ENCODE data around the gene ZSCAN5A.
"Not testable (repeated sequence)": the region's sequence is repeated elsewhere in the genome, so short reads cannot be mapped to it uniquely, and the experiment has no call there.

Gene ZSCAN5A

GRCh38 chr19:56271151-56271550 lies 43.5 kb downstream of the ZSCAN5A start:
- no peaks in the 10 kb centered on the region for H3K4me1 ChIP-seq (ENCODE audit: insufficient read depth, low read length)
- no peaks in the 10 kb centered on the region; the same call in 1 of the 2 replicates for H3K9me3 ChIP-seq (ENCODE audit: control insufficient read depth, insufficient read depth, low read length)
- no peaks in the 10 kb centered on the region; the same call in 1 of the 2 replicates for H3K36me3 ChIP-seq (ENCODE audit: insufficient read depth, low read length)
- no peak overlapping the region for H3K9ac ChIP-seq (ENCODE audit: low read depth, low read length)

- H3K36me3 ChIP-seq (ENCODE audit: insufficient read depth, low read length) = no peaks in the 10 kb centered on the region; the same call in 1 of the 2 replicates
- H3K4me1 ChIP-seq (ENCODE audit: insufficient read depth, low read length) = no peaks in the 10 kb centered on the region
- no peaks in the 10 kb centered on the region for H3K9me3 ChIP-seq (ENCODE audit: control insufficient read depth, insufficient read depth, low read length)
- no peak overlapping the region for H3K9ac ChIP-seq (ENCODE audit: low read depth, low read length)
These were observed 44.0 kb downstream of the ZSCAN5A start for GRCh38 chr19:56270676-56271075.

DNA sequence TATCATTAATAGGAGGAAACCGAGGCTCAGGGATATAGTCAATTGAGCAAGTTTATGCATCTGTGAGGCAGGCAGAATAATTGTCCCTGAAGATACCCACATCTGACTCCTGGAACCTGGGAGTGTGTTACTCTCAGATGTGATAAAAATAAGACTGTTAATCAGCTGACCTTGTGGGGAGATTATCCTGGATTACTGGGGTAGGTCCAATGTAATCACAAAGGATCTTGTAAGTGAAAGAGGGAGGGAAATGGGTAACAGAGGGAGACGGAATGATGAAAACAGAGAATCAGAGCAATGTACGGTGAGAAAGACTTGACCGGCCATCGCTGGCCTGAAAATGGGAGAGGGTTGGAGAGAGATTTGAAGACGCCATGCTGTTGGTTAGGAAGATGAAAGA lies 45.3 kb downstream of the ZSCAN5A start:
- Histone ChIP-seq H3K9me3 (ENCODE audit: control insufficient read depth, insufficient read depth, low read length) (no peaks in the 10 kb centered on the region), H3K36me3 (ENCODE audit: insufficient read depth, low read length) (no peaks in the 10 kb centered on the region; the same call in 1 of the 2 replicates), H3K9ac (ENCODE audit: low read depth, low read length) (no peak overlapping the region), H3K4me1 (ENCODE audit: insufficient read depth, low read length) (no peaks in the 10 kb centered on the region)

DNA sequence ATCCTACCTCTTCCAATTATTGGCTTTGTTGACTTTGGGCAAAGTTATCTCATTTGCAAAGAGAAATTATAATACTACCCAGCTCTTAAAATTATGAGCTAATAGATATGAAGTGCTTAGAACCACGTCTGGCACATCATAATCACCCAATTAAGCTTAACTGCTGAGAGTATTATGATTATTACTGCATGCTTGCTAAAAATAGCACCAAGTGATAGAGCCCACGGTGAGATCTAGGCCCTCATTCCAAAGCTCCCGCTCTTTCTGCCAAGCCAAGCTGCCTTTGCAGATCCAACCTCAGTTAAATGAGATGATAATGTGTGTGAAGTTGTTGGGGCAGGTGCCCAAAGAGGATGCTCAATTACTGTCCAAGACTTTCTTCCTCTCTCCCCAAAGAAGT lies 48.6 kb downstream of the ZSCAN5A start:
- Histone ChIP-seq H3K36me3 (ENCODE audit: insufficient read depth, low read length) (no peaks in the 10 kb centered on the region), H3K9ac (ENCODE audit: low read depth, low read length) (no peak overlapping the region), H3K4me1 (ENCODE audit: insufficient read depth, low read length) (no peaks in the 10 kb centered on the region), H3K9me3 (ENCODE audit: control insufficient read depth, insufficient read depth, low read length) (no peaks in the 10 kb centered on the region)

DNA sequence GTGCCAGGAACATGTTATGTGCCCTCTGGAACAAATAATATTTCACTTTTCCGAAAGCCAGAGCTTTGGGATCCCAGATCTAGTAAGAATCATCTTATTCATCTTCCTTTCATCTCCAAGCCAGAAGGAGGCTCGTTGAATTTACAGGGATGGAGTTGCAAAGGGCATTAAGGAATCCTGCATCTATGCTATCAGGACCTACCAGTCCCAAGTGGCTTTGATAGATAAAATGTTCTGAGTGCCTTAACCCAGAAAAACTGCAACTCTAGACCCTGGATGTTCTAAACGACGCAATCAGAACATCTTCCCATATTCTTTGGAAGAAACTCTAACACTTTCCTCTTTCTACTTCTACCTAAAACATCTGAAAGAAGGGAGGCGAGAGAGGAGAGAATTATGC lies 51.3 kb downstream of the ZSCAN5A start:
- no peak overlapping the region for H3K9ac ChIP-seq (ENCODE audit: low read depth, low read length)
- H3K4me1 ChIP-seq (ENCODE audit: insufficient read depth, low read length) = no peaks in the 10 kb centered on the region
- no peaks in the 10 kb centered on the region for H3K9me3 ChIP-seq (ENCODE audit: control insufficient read depth, insufficient read depth, low read length)
- no peaks in the 10 kb centered on the region for H3K36me3 ChIP-seq (ENCODE audit: insufficient read depth, low read length)

DNA sequence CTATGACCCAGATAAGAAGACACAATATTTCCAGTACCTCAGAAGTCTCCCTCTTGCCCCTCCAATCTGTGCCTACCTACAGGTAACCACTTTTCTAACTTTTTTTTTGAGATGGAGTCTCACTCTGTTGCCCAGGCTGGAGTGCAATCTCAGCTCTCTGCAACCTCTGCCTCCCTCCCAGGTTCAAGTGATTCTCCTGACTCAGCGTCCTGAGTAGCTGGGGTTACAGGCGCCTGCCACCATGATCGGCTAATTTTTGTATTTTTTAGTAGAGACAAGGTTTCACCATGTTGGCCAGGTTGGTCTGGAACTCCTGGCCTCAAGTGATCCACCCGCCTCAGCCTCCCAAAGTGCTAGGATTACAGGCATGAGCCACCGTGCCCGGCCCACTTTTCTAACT lies 52.7 kb downstream of the ZSCAN5A start:
- not testable (repeated sequence) for H3K9ac ChIP-seq (ENCODE audit: low read depth, low read length); H3K9me3 ChIP-seq (ENCODE audit: control insufficient read depth, insufficient read depth, low read length); H3K4me1 ChIP-seq (ENCODE audit: insufficient read depth, low read length); H3K36me3 ChIP-seq (ENCODE audit: insufficient read depth, low read length)

GRCh38 chr19:56261145-56261544 lies 53.5 kb downstream of the ZSCAN5A start:
- H3K9ac ChIP-seq (ENCODE audit: low read depth, low read length) = no peak overlapping the region
- H3K36me3 ChIP-seq (ENCODE audit: insufficient read depth, low read length) = no peaks in the 10 kb centered on the region
- no peaks in the 10 kb centered on the region for H3K4me1 ChIP-seq (ENCODE audit: insufficient read depth, low read length)
- no peaks in the 10 kb centered on the region for H3K9me3 ChIP-seq (ENCODE audit: control insufficient read depth, insufficient read depth, low read length)

DNA sequence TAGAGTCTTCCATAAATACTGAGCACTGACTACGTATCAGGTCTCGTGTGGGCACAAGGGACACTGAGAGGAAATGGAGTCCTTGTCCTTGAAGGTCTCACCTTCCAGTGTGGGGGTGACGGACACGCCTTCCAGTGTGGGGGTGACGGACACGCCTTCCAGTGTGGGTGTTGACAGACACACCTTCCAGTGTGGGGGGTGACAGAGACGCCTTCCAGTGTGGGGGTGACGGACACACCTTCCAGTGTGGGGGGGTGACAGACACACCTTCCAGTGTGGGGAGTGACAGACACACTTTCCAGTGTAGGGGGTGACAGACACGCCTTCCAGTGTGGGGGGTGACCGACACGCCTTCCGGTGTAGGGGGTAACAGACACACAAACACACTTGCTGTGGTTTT lies 56.4 kb downstream of the ZSCAN5A start:
- no peaks in the 10 kb centered on the region for H3K4me1 ChIP-seq (ENCODE audit: insufficient read depth, low read length)
- H3K9me3 ChIP-seq (ENCODE audit: control insufficient read depth, insufficient read depth, low read length) = no peaks in the 10 kb centered on the region
- H3K36me3 ChIP-seq (ENCODE audit: insufficient read depth, low read length) = no peaks in the 10 kb centered on the region
- H3K9ac ChIP-seq (ENCODE audit: low read depth, low read length) = no peak overlapping the region

DNA sequence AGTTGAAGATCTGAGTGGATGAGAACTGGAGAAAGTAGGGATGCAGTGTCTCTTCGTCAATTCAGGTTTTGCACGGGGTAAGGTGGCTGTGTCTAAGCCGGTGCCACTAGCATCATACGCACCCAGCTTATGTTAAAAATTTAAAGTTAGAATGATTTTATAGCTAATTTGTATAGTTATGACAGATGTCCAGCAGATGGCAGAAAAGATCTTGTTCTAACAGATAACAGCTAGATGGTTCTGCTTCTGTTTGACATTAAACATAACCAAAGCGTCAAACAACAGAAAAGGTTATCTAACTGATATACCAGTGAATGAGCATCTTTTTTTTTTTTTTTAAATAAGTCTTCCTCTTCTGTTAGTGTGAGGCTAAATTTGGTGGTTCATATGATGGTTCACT lies 60.9 kb downstream of the ZSCAN5A start:
- H3K36me3 ChIP-seq (ENCODE audit: insufficient read depth, low read length) = no peaks in the 10 kb centered on the region; the same call in 1 of the 2 replicates
- peaks cover 6% of the 10 kb centered on the region; the same call in 1 of the 2 replicates for H3K9me3 ChIP-seq (ENCODE audit: control insufficient read depth, insufficient read depth, low read length)
- H3K9ac ChIP-seq (ENCODE audit: low read depth, low read length) = no peak overlapping the region
- H3K4me1 ChIP-seq (ENCODE audit: insufficient read depth, low read length) = no peaks in the 10 kb centered on the region

DNA sequence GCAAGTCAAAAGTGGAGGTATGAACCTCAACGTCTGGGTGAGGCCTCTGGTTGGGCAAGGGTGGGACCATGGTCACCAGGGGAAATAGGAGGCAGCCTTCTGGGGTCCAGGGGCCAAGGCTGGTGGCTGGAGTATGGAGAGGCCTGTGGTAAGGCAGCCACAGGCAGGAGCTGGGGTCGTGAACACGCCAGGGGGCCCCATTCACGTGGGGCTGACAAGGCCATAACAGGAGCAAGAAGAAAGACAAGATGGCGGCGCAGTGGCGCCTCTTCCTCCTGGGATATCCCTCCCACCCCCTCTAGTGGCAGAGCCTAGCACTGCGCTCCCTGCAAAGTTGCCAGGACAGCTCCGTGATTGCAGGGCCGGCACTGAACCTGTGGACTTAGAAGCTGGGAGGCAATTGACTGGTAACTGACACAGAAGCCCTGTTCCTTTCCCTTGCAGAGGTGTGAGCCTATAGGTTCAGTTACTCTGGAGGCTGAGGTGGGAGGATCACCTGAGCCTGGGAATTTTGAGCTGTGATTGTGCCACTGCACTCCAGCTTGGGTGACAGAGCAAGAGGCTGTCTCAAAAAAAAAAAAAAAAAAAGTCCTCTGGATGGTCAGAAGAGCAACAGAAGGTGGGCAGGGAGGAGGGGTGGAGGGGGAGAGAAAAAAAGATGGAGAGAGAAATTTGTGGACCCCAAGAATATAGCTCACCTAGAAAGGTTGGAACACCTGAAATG lies 61.8 kb downstream of the ZSCAN5A start:
- Histone ChIP-seq H3K9ac (ENCODE audit: low read depth, low read length) (no peak overlapping the region), H3K4me1 (ENCODE audit: insufficient read depth, low read length) (no peaks in the 10 kb centered on the region), H3K9me3 (ENCODE audit: control insufficient read depth, insufficient read depth, low read length) (peaks cover 6% of the 10 kb centered on the region; the same call in 1 of the 2 replicates), H3K36me3 (ENCODE audit: insufficient read depth, low read length) (no peaks in the 10 kb centered on the region; the same call in 1 of the 2 replicates)

DNA sequence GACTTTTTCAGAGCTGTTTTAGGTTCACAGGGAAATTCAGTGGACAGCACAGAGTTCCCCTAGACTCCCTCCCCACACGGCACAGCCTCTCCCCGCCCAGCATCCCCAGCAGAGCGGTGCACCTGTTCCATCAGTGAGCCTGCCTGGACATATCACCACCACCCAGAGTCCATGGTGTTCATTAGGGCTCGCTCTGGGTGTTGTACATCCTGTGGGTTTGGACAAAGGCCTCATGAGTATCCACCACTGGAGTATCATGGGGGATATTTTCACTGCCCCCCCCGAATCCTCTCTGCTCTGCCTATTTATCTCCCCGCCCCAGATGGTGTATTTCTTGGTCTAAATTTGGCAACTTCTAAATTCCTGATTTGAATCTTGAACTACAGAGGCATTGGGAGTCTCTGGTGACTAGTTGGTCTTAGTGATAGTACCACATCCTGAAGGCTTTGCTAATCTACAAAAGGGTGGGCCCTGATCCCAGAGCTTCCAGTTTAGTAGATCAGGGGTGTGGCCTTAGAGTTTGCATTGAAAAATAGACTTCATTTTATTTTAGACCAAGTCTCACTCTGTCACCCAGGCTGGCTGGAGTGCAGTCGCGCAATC lies 65.8 kb downstream of the ZSCAN5A start:
- not testable (repeated sequence) for H3K9me3 ChIP-seq (ENCODE audit: control insufficient read depth, insufficient read depth, low read length); H3K9ac ChIP-seq (ENCODE audit: low read depth, low read length); H3K36me3 ChIP-seq (ENCODE audit: insufficient read depth, low read length); H3K4me1 ChIP-seq (ENCODE audit: insufficient read depth, low read length)

GRCh38 chr19:56245764-56246163 lies 68.9 kb downstream of the ZSCAN5A start:
- H3K36me3 ChIP-seq (ENCODE audit: insufficient read depth, low read length); H3K9ac ChIP-seq (ENCODE audit: low read depth, low read length); H3K4me1 ChIP-seq (ENCODE audit: insufficient read depth, low read length); H3K9me3 ChIP-seq (ENCODE audit: control insufficient read depth, insufficient read depth, low read length): not testable (repeated sequence)

- H3K9ac ChIP-seq (ENCODE audit: low read depth, low read length) = no peak overlapping the region
- H3K4me1 ChIP-seq (ENCODE audit: insufficient read depth, low read length) = no peaks in the 10 kb centered on the region
- no peaks in the 10 kb centered on the region for H3K36me3 ChIP-seq (ENCODE audit: insufficient read depth, low read length)
- no peaks in the 10 kb centered on the region for H3K9me3 ChIP-seq (ENCODE audit: control insufficient read depth, insufficient read depth, low read length)
These were observed 69.4 kb downstream of the ZSCAN5A start for GRCh38 chr19:56245121-56245740.

- H3K36me3 ChIP-seq (ENCODE audit: insufficient read depth, low read length) = no peaks in the 10 kb centered on the region
- H3K9me3 ChIP-seq (ENCODE audit: control insufficient read depth, insufficient read depth, low read length) = no peaks in the 10 kb centered on the region
- no peaks in the 10 kb centered on the region for H3K4me1 ChIP-seq (ENCODE audit: insufficient read depth, low read length)
These were observed 91.2 kb downstream of the ZSCAN5A start for GRCh38 chr19:56223481-56223880.

DNA sequence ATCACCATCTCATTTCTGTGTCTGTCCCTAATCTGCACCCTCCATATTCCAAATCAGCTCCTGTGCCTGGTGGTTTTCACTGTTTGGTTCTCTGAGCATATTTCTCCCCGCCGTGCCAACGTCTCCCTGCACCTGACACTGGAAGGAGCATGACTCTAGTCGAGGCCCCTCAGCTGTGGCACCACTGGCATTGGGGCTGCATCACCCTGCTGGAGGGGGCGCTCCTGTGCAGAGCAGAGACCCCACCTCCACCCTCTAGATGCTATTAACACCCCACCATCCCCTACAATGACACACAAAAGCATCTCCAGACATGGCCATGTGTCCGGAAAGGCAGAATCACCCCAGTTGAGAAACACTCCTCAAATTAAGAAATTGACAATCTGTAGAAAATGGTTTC lies 91.7 kb downstream of the ZSCAN5A start:
- Histone ChIP-seq H3K36me3 (ENCODE audit: insufficient read depth, low read length) (no peaks in the 10 kb centered on the region), H3K9me3 (ENCODE audit: control insufficient read depth, insufficient read depth, low read length) (no peaks in the 10 kb centered on the region), H3K9ac (ENCODE audit: low read depth, low read length) (no peak overlapping the region), H3K4me1 (ENCODE audit: insufficient read depth, low read length) (no peaks in the 10 kb centered on the region)

More at GRCh38 chr19:56223481-56223880, 91.2 kb downstream of the ZSCAN5A start:
- H3K9ac ChIP-seq (ENCODE audit: low read depth, low read length) = no peak overlapping the region

Measured in ES-I3 (cell line).